OCI-LY3 (cell line): ENCODE results near the gene ZNF41.

Source experiments
- CTCF ChIP-seq: fragments of 200-600, 300-600 bp; sonication (generic); IDR thresholded peaks from 2 replicates; pipeline ENCODE4 v1.5.1; 2014; ENCODE audit warnings: antibody characterized with exemption, low read length, low read depth
- EZH2phosphoT487 ChIP-seq: fragments of 200-600 bp; shearing (Covaris generic); IDR thresholded peaks from 2 replicates; pipeline ENCODE4 v1.6.1; 2018; ENCODE audit warnings: antibody characterized with exemption, mixed run types, low read depth

GRCh38 chrX:47529548-47529947 lies 46.5 kb upstream of the ZNF41 start:
- TF ChIP-seq CTCF = no peak
- TF ChIP-seq EZH2phosphoT487 = no peak
